Panc1 (cell line): ENCODE results near the gene MRPL24. TPM values are rescaled to one million over a fixed set of nuclear protein-coding genes. Genes with fewer than 3 reads are reported as not detected.

ENCODE experiments used
- ATAC-seq: fragments of 200-7000 bp; cut with Tn5 transposase; 2 replicates; pipeline ENCODE4 v1.9.1; 2020; ENCODE audit warnings: mild to moderate bottlenecking, moderate library complexity
- BruUV-seq: library from RNA; stranded (reverse); fragments of 400-500 nt; replicated peaks from 2 replicates; lab custom pipeline; 2021; lab: Mats Ljungman, UMichigan
- CTCF ChIA-PET: fragments of 300-600 bp; sonication (Branson Sonifier 250); formaldehyde crosslinking; loops from one replicate; lab custom pipeline; 2022; ENCODE audit warnings: antibody characterized with exemption; lab: Charles Lee
- POLR2A ChIA-PET: fragments of 300-600 bp; sonication (Branson Sonifier 250); formaldehyde crosslinking; loops from one replicate; lab custom pipeline; 2022; ENCODE audit warnings: antibody characterized with exemption; lab: Charles Lee
- DNase-seq: peaks from one replicate; pipeline ENCODE4 v3.0.0-alpha.2; 2010; ENCODE audit warnings: low read depth, low spot score
- H3K27ac ChIP-seq: 2 replicates; pipeline ENCODE4 v1.5.1; 2011; ENCODE audit warnings: mild to moderate bottlenecking, low read length, inconsistent platforms
- H3K27me3 ChIP-seq: fragments of 200-500 bp; sonication (Bioruptor generic); 2 replicates; pipeline ENCODE4 v1.6.0; 2014; ENCODE audit warnings: low read length, inconsistent platforms; ENCODE audit not compliant: control insufficient read depth, insufficient read depth
- H3K36me3 ChIP-seq: fragments of 200-500 bp; sonication (Bioruptor generic); 2 replicates; pipeline ENCODE4 v1.5.1; 2014; ENCODE audit warnings: inconsistent platforms, mild to moderate bottlenecking, low read length, moderate library complexity; ENCODE audit not compliant: control insufficient read depth, insufficient read depth
- H3K4me1 ChIP-seq: 2 replicates; pipeline ENCODE4 v1.5.1; 2011; ENCODE audit warnings: inconsistent platforms, mild to moderate bottlenecking, low read length, moderate library complexity; ENCODE audit not compliant: control insufficient read depth, insufficient read depth
- H3K4me3 ChIP-seq, 2 experiments: 2 replicates each; pipeline ENCODE4 v1.5.1; 2011 to 2012; ENCODE audit warnings: low read depth in 2 of 2, low read length in 2 of 2, mild to moderate bottlenecking in 2 of 2, inconsistent platforms in 1 of 2, moderate library complexity in 1 of 2
- H3K9me3 ChIP-seq: fragments of 200-500 bp; sonication (Bioruptor generic); 2 replicates; pipeline ENCODE4 v1.5.1; 2014; ENCODE audit warnings: low read depth, mild to moderate bottlenecking, inconsistent platforms, low read length, moderate library complexity; ENCODE audit not compliant: control insufficient read depth, insufficient read depth
- CTCF ChIP-seq: fragments of 450-650 bp; IDR thresholded peaks from 2 replicates; pipeline ENCODE4 v1.5.1; 2017; ENCODE audit warnings: mild to moderate bottlenecking
- POLR2AphosphoS5 ChIP-seq: IDR thresholded peaks from 2 replicates; pipeline ENCODE4 v1.6.1; 2012; ENCODE audit warnings: mild to moderate bottlenecking, low read depth, low read length, moderate library complexity
- REST ChIP-seq, 2 experiments: IDR thresholded peaks; 2 replicates each; pipeline ENCODE4 v1.6.1; 2011 to 2012; ENCODE audit warnings: low read depth in 2 of 2, control low read depth in 1 of 2, low read length in 1 of 2, mild to moderate bottlenecking in 1 of 2, moderate library complexity in 1 of 2; ENCODE audit not compliant: insufficient read depth in 1 of 2
- SIN3A ChIP-seq: IDR thresholded peaks from 2 replicates; pipeline ENCODE4 v1.6.1; 2012; ENCODE audit warnings: low read depth, mild to moderate bottlenecking, low read length, moderate library complexity, borderline replicate concordance; ENCODE audit not compliant: insufficient read depth
- TCF7L2 ChIP-seq: IDR thresholded peaks from 2 replicates; pipeline ENCODE4 v1.6.1; 2011; ENCODE audit warnings: mild to moderate bottlenecking, low read depth, low read length, inconsistent platforms
- in situ Hi-C: cut with HindIII; loops from 2 replicates; pipeline ENCODE4 v1.10.0; 2016; ENCODE audit warnings: low sequenced_read_pairs, low pct_unique_long_range_greater_than_20kb
- intact Hi-C: fragments of 100-400 bp; cut with micrococcal nuclease; formaldehyde crosslinking; loops from one replicate; pipeline ENCODE4 v1.10.0; 2022; ENCODE audit not compliant: unreplicated experiment
- total RNA-seq: library from RNA; stranded (reverse); gene quantifications from one replicate; pipeline ENCODE4 v1.2.1, GENCODE V29; 2021; ENCODE audit not compliant: unreplicated experiment

The MRPL24 gene
- total RNA-seq, 1 experiment from 2014 or later, result 80.4 TPM

- BruUV-seq, result no TSS peak
- H3K36me3 ChIP-seq, result no peaks in the 10 kb centered on the region
- no peaks in the 10 kb centered on the region for H3K27me3 ChIP-seq
- TF ChIP-seq POLR2AphosphoS5 (no peak), SIN3A (no peak), CTCF (no peak)
- in situ Hi-C loops, result no loop called here
- H3K9me3 ChIP-seq, result no peaks in the 10 kb centered on the region
- ChIA-PET CTCF (interaction anchor here (0.8 to 2.3 kb wide), 3 partner anchors 7 to 163 kb away, joined by 3 to 13 read pairs (median 3); no protein-coding TSS in a partner anchor), POLR2A (interaction anchor here (0.6 kb wide), 1 partner anchor 30 kb away, joined by 3 read pairs; no protein-coding TSS in a partner anchor)
- ATAC-seq (peak; percentile 46), DNase-seq (no peak)
- H3K4me3 ChIP-seq, result no peak overlapping the region; a peak in 1 of 4 replicates
- intact Hi-C loops, result loop anchor here (10.0 kb wide), 1 partner anchor 168 kb away; the partner anchor contains the start of gene NTRK1
- peak overlapping the region; percentile 90 for H3K27ac ChIP-seq
- peaks cover 84% of the 10 kb centered on the region for H3K4me1 ChIP-seq
Measured at GRCh38 chr1:156696755-156697154, 44.1 kb downstream of the MRPL24 start.

GRCh38 chr1:156694690-156694962 is 46.3 kb downstream of the MRPL24 start:
- H3K27me3 ChIP-seq, result no peaks in the 10 kb centered on the region
- H3K9me3 ChIP-seq, result no peaks in the 10 kb centered on the region
- no peak for ATAC-seq
- H3K4me1 ChIP-seq, result peaks cover 84% of the 10 kb centered on the region
- no peak overlapping the region for H3K4me3 ChIP-seq
- H3K36me3 ChIP-seq, result no peaks in the 10 kb centered on the region
- ChIA-PET POLR2A (interaction anchor here (0.6 to 1.3 kb wide), 2 partner anchors 11 to 15 kb away, joined by 3 to 4 read pairs; no protein-coding TSS in a partner anchor), CTCF (interaction anchor here (0.7 to 1.6 kb wide), 3 partner anchors 9 to 31 kb away, joined by 4 to 14 read pairs (median 5); no protein-coding TSS in a partner anchor)
- DNase-seq, result no peak
- peak overlapping the region; percentile 95 for H3K27ac ChIP-seq
- in situ Hi-C loops (no loop called here), intact Hi-C loops (loop anchor here (10.0 kb wide), 1 partner anchor 170 kb away; the partner anchor contains the start of gene NTRK1)
- no TSS peak for BruUV-seq
- TF ChIP-seq POLR2AphosphoS5 (no peak), REST (IDR thresholded peaks at IDR 0.05; ENCODE audit: insufficient read depth in 1 of 2, low read depth in 2 of 2, low read length in 1 of 2) (no peak), SIN3A (no peak), CTCF (no peak), TCF7L2 (no peak)
